DND-41 (cell line): ENCODE measurements around the gene BTLA.

Experiments
- ATAC-seq: fragments of 200-7000 bp; cut with Tn5 transposase; 3 replicates; pipeline ENCODE4 v1.9.1; 2021; ENCODE audit warnings: low read depth; ENCODE audit not compliant: insufficient read depth
- DNase-seq: peaks from one replicate; pipeline ENCODE4 v3.0.0-alpha.2; 2020
- H2AFZ ChIP-seq: 2 replicates; pipeline ENCODE4 v1.6.0; 2012; ENCODE audit warnings: low read depth, low read length
- H3K27ac ChIP-seq: 2 replicates; pipeline ENCODE4 v1.5.1; 2012; ENCODE audit warnings: low read length, inconsistent platforms
- H3K27me3 ChIP-seq: fragments of 200-600 bp; sonication (generic); 2 replicates; pipeline ENCODE4 v1.6.0; 2012; ENCODE audit warnings: low read length, mild to moderate bottlenecking, inconsistent platforms; ENCODE audit not compliant: insufficient read depth, poor library complexity
- H3K36me3 ChIP-seq: 2 replicates; pipeline ENCODE4 v1.5.1; 2012; ENCODE audit warnings: low read length, inconsistent platforms; ENCODE audit not compliant: insufficient read depth
- H3K4me1 ChIP-seq: 2 replicates; pipeline ENCODE4 v1.5.1; 2012; ENCODE audit warnings: mild to moderate bottlenecking, low read length; ENCODE audit not compliant: insufficient read depth
- H3K4me2 ChIP-seq: 2 replicates; pipeline ENCODE4 v1.6.0; 2012; ENCODE audit warnings: mild to moderate bottlenecking, moderate library complexity, low read length, inconsistent platforms; ENCODE audit not compliant: insufficient read depth
- H3K4me3 ChIP-seq, 2 experiments: fragments of 200-600 bp in 1 of 2; shearing (Covaris generic) in 1 of 2; 2 replicates each; pipeline ENCODE4 v1.5.1; 2012 to 2016; ENCODE audit warnings: inconsistent platforms in 2 of 2, low read length in 2 of 2, mild to moderate bottlenecking in 2 of 2, low read depth in 1 of 2, moderate library complexity in 1 of 2
- H3K79me2 ChIP-seq: 2 replicates; pipeline ENCODE4 v1.6.0; 2012; ENCODE audit warnings: low read length, inconsistent platforms; ENCODE audit not compliant: insufficient read depth
- H3K9ac ChIP-seq: 2 replicates; pipeline ENCODE4 v1.6.0; 2012; ENCODE audit warnings: low read depth, mild to moderate bottlenecking, inconsistent platforms, low read length, moderate library complexity
- H3K9me3 ChIP-seq: 2 replicates; pipeline ENCODE4 v1.5.1; 2012; ENCODE audit warnings: low read length, moderate library complexity, mild to moderate bottlenecking, inconsistent platforms; ENCODE audit not compliant: insufficient read depth, severe bottlenecking
- H4K20me1 ChIP-seq: 2 replicates; pipeline ENCODE4 v1.6.0; 2012; ENCODE audit warnings: low read length; ENCODE audit not compliant: insufficient read depth
- EZH2 ChIP-seq: IDR thresholded peaks from 3 replicates; pipeline ENCODE4 v1.6.1; 2012; ENCODE audit warnings: borderline replicate concordance, low read depth, mild to moderate bottlenecking, moderate library complexity, low read length, inconsistent platforms; ENCODE audit not compliant: severe bottlenecking
- TF ChIP-seq, protein P1 (sequence below): IDR thresholded peaks from 2 replicates; pipeline ENCODE4 v1.5.1; 2012; ENCODE audit warnings: borderline replicate concordance, low read length, moderate library complexity, mild to moderate bottlenecking; ENCODE audit not compliant: poor library complexity, severe bottlenecking; ENCODE audit errors: extremely low read depth

The BTLA gene

GRCh38 chr3:112481302-112481721, 18.0 kb downstream of the BTLA start:
- no peak for DNase-seq
- no peaks in the 10 kb centered on the region for H3K27me3 ChIP-seq
- no peaks in the 10 kb centered on the region for H4K20me1 ChIP-seq
- no peak for ATAC-seq
- H2AFZ ChIP-seq = no peak overlapping the region
- H3K9me3 ChIP-seq = no peaks in the 10 kb centered on the region
- H3K4me1 ChIP-seq = no peaks in the 10 kb centered on the region
- H3K4me3 ChIP-seq = no peak overlapping the region
- no peaks in the 10 kb centered on the region for H3K36me3 ChIP-seq
- no peaks in the 10 kb centered on the region for H3K79me2 ChIP-seq
- no peak overlapping the region for H3K27ac ChIP-seq
- H3K9ac ChIP-seq = no peak overlapping the region
- no peak overlapping the region for H3K4me2 ChIP-seq
- TF ChIP-seq, protein P1, sequence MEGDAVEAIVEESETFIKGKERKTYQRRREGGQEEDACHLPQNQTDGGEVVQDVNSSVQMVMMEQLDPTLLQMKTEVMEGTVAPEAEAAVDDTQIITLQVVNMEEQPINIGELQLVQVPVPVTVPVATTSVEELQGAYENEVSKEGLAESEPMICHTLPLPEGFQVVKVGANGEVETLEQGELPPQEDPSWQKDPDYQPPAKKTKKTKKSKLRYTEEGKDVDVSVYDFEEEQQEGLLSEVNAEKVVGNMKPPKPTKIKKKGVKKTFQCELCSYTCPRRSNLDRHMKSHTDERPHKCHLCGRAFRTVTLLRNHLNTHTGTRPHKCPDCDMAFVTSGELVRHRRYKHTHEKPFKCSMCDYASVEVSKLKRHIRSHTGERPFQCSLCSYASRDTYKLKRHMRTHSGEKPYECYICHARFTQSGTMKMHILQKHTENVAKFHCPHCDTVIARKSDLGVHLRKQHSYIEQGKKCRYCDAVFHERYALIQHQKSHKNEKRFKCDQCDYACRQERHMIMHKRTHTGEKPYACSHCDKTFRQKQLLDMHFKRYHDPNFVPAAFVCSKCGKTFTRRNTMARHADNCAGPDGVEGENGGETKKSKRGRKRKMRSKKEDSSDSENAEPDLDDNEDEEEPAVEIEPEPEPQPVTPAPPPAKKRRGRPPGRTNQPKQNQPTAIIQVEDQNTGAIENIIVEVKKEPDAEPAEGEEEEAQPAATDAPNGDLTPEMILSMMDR = no peak
- TF ChIP-seq EZH2 = no peak

DNA sequence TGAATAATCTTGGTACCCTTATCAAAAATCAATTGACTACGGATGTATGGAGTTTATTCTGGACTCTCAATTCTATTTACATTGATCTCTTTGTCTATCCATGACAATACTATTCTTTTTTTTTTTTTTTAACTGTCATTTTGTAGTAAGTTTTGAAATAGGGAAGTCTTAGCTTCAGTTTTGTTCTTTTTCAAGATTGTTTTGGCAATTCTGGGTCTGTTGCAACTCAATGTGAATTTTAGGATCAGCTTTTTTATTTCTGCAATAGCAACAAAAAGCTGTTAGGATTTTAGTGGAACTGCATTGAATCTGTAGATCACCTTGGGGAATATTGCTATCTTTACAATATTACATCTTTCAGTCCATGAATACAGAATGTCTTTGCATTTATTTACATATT, 21.4 kb downstream of the BTLA start:
- no peak for ATAC-seq

DNA sequence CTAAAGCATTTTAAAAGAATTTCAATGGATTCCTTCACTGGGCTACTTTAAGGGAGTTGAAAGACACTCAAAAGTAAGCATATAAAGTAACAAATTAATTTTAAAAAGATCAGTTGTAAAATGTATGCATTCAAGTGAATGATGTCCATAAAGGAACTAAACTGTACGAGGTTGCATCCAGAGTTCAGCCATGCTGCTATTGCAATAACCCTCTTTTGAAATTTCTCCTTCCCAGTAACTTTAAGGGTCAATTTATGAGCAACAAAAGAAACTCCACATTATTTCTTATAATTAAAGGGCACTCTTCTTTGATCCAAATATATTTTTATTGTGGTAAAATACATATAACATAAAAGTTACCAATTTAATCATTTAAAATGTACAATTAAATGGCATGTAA, 22.9 kb downstream of the BTLA start:
- H3K4me1 ChIP-seq = peaks cover 14% of the 10 kb centered on the region
- H2AFZ ChIP-seq = no peak overlapping the region
- no peak for DNase-seq
- no peak for ATAC-seq
- TF ChIP-seq, protein P1 = no peak
- no peak for TF ChIP-seq EZH2
- H3K4me2 ChIP-seq = no peak overlapping the region
- no peaks in the 10 kb centered on the region for H4K20me1 ChIP-seq
- no peak overlapping the region for H3K27ac ChIP-seq
- no peaks in the 10 kb centered on the region for H3K36me3 ChIP-seq
- H3K79me2 ChIP-seq = no peaks in the 10 kb centered on the region
- H3K9ac ChIP-seq = no peak overlapping the region
- no peaks in the 10 kb centered on the region for H3K27me3 ChIP-seq
- no peak overlapping the region for H3K4me3 ChIP-seq
- no peaks in the 10 kb centered on the region for H3K9me3 ChIP-seq

More for the DNA sequence above, 21.4 kb downstream of the BTLA start:
- Histone ChIP-seq H3K9me3 (no peaks in the 10 kb centered on the region), H3K27me3 (no peaks in the 10 kb centered on the region), H3K79me2 (no peaks in the 10 kb centered on the region), H3K4me1 (peaks cover 11% of the 10 kb centered on the region), H3K4me3 (no peak overlapping the region), H2AFZ (no peak overlapping the region), H3K9ac (no peak overlapping the region), H3K4me2 (no peak overlapping the region), H3K36me3 (no peaks in the 10 kb centered on the region), H4K20me1 (no peaks in the 10 kb centered on the region), H3K27ac (no peak overlapping the region)
- no peak for TF ChIP-seq EZH2
- TF ChIP-seq, protein P1 = no peak
- no peak for DNase-seq

- H4K20me1 ChIP-seq = no peaks in the 10 kb centered on the region
- no peaks in the 10 kb centered on the region for H3K9me3 ChIP-seq
- H3K9ac ChIP-seq = no peak overlapping the region
- no peaks in the 10 kb centered on the region for H3K36me3 ChIP-seq
- ATAC-seq (no peak), DNase-seq (no peak)
- TF ChIP-seq, protein P1 = no peak
- no peak for TF ChIP-seq EZH2
- no peaks in the 10 kb centered on the region for H3K79me2 ChIP-seq
- H3K27ac ChIP-seq = no peak overlapping the region
- H2AFZ ChIP-seq = no peak overlapping the region
- no peak overlapping the region for H3K4me2 ChIP-seq
- peaks cover 14% of the 10 kb centered on the region for H3K4me1 ChIP-seq
- no peaks in the 10 kb centered on the region for H3K27me3 ChIP-seq
- H3K4me3 ChIP-seq = no peak overlapping the region
These were observed 24.5 kb downstream of the BTLA start for GRCh38 chr3:112474796-112475195.
